A549 (cell line): ENCODE data around the gene ACTR1B. TPM values are rescaled to one million over a fixed set of nuclear protein-coding genes. Genes with fewer than 3 reads are reported as not detected.

Experiments
- ATAC-seq, 2 experiments: fragments of 200-7000 bp in 1 of 2; fragments of >200 bp in 1 of 2; cut with Nextera tagmentation in 1 of 2; cut with Tn5 transposase in 1 of 2; 3 replicates each; pipeline versions ENCODE4 v1.8.0 to v1.9.1; 2018 to 2020; ENCODE audit warnings: mild to moderate bottlenecking in 1 of 2, moderate library complexity in 1 of 2
- CTCF ChIA-PET: fragments of 300-600 bp; sonication (Branson Sonifier 250); formaldehyde crosslinking; extraction: SDS; loops from one replicate; lab custom pipeline; 2021; ENCODE audit warnings: antibody characterized with exemption, inconsistent platforms; lab: Yijun Ruan, JAX
- POLR2A ChIA-PET: fragments of 350-600 bp; formaldehyde crosslinking; extraction: SDS; loops from one replicate; lab custom pipeline; 2021; ENCODE audit warnings: antibody characterized with exemption, inconsistent platforms; lab: Yijun Ruan, JAX
- DNase-seq, 2 experiments: peaks; one replicate each; pipeline versions ENCODE4 v3.0.0 to v3.0.0-alpha.2; 2011 to 2016; ENCODE audit warnings: low read depth in 1 of 2, low spot score in 1 of 2
- FAIRE-seq: peaks from 2 replicates; lab custom pipeline; 2011; peaks lifted over from hg19 to GRCh38; lab: Jason Lieb, UNC
- H3K27ac ChIP-seq, 2 experiments: fragments of >200 bp; sonication (Bioruptor Twin); formaldehyde crosslinking; 3 replicates each; pipeline ENCODE4 v1.5.1; 2016 to 2017
- H3K4me1 ChIP-seq: fragments of >200 bp; sonication (Bioruptor Twin); formaldehyde crosslinking; 3 replicates; pipeline ENCODE4 v1.6.1; 2016
- H3K4me2 ChIP-seq: fragments of >200 bp; sonication (Bioruptor Twin); formaldehyde crosslinking; 3 replicates; pipeline ENCODE4 v1.6.1; 2016
- H3K4me3 ChIP-seq: fragments of >200 bp; sonication (Bioruptor Twin); formaldehyde crosslinking; 3 replicates; pipeline ENCODE4 v1.5.1; 2016
- H3K9me3 ChIP-seq: fragments of >200 bp; sonication (Bioruptor Twin); formaldehyde crosslinking; 3 replicates; pipeline ENCODE4 v1.6.1; 2016
- CBX8 ChIP-seq: fragments of 200-600 bp; sonication (generic); IDR thresholded peaks from 2 replicates; pipeline ENCODE4 v1.6.1; 2016
- CEBPB ChIP-seq, 2 experiments: fragments of >200 bp in 1 of 2; sonication (Bioruptor Twin) in 1 of 2; formaldehyde crosslinking in 1 of 2; IDR thresholded peaks; 2 replicates each; pipeline ENCODE4 v1.6.1; 2012 to 2016
- HOXA7 ChIP-seq: fragments of 250-450 bp; sonication (Bioruptor Pico); IDR thresholded peaks from 2 replicates; pipeline ENCODE4 v1.5.0; 2020; ENCODE audit warnings: mild to moderate bottlenecking, moderate library complexity
- JUN ChIP-seq, 2 experiments: fragments of >200 bp; sonication (Bioruptor Twin); formaldehyde crosslinking; IDR thresholded peaks; 2 replicates in 1 of 2; 3 replicates in 1 of 2; pipeline ENCODE4 v1.6.1; 2016 to 2017
- NFE2L2 ChIP-seq: fragments of 150-350 bp; conservative IDR thresholded peaks from 2 replicates; pipeline ENCODE4 v1.6.1; 2014; ENCODE audit warnings: low read length
- PHF8 ChIP-seq: fragments of 200-600 bp; sonication (generic); IDR thresholded peaks from 2 replicates; pipeline ENCODE4 v1.6.1; 2016; ENCODE audit warnings: low read depth, mild to moderate bottlenecking, antibody characterized with exemption, moderate library complexity, borderline replicate concordance
- POLR2AphosphoS2 ChIP-seq: conservative IDR thresholded peaks from 2 replicates; pipeline ENCODE4 v1.6.1; 2012; ENCODE audit warnings: low read length, improper control_type of control experiment, inconsistent platforms
- RCOR1 ChIP-seq: fragments of 150-350 bp; IDR thresholded peaks from 2 replicates; pipeline ENCODE4 v1.6.1; 2014; ENCODE audit warnings: antibody characterized with exemption, low read length, low read depth
- RNF2 ChIP-seq: fragments of 200-600 bp; sonication (generic); IDR thresholded peaks from 2 replicates; pipeline ENCODE4 v1.6.1; 2016; ENCODE audit warnings: low read depth, mild to moderate bottlenecking, antibody characterized with exemption, moderate library complexity, borderline replicate concordance
- SMC3 ChIP-seq: fragments of >200 bp; sonication (Bioruptor Twin); formaldehyde crosslinking; IDR thresholded peaks from 3 replicates; pipeline ENCODE4 v1.6.1; 2018; ENCODE audit warnings: inconsistent platforms
- ZC3H11A ChIP-seq: fragments of 450-650 bp; IDR thresholded peaks from 2 replicates; pipeline ENCODE4 v1.6.1; 2014; ENCODE audit warnings: antibody characterized with exemption, mild to moderate bottlenecking
- WGBS: methylation state at CpG from one replicate; pipeline ENCODE4 v1.1.6; 2017; ENCODE audit errors: missing lambda C conversion rate; 5-methylcytosine and 5-hydroxymethylcytosine counted together
- polyA plus RNA-seq, 4 experiments: library from polyadenylated mRNA; depleted of rRNA in 3 of 4; stranded (reverse); fragments of >200 nt; fragmentation: RNase III in 1 of 4; extraction: RNeasy Plus Mini Kit Qiagen cat#74134 plus additional on column Dnase treatment in 1 of 4; gene quantifications; 2 replicates in 3 of 4; 3 replicates in 1 of 4; pipeline ENCODE4 v1.2.3, GENCODE V29; 2011 to 2017
- TF ChIP-seq, protein P1 (sequence below): fragments of 200-600 bp; sonication (generic); IDR thresholded peaks from 2 replicates; pipeline ENCODE4 v1.6.1; 2016; ENCODE audit warnings: antibody characterized with exemption, mild to moderate bottlenecking, moderate library complexity
- TF ChIP-seq, protein P2 (sequence below): fragments of >200 bp; sonication (Bioruptor Twin); formaldehyde crosslinking; IDR thresholded peaks from 2 replicates; pipeline ENCODE4 v1.6.1; 2016
- TF ChIP-seq, protein P3 (sequence below): fragments of 250-450 bp; sonication (Bioruptor Pico); IDR thresholded peaks from 2 replicates; pipeline ENCODE4 v1.5.0; 2021; ENCODE audit warnings: mild to moderate bottlenecking, moderate library complexity, borderline replicate concordance
- TF ChIP-seq, protein P4 (sequence below): fragments of >200 bp; sonication (Bioruptor Twin); formaldehyde crosslinking; IDR thresholded peaks from 3 replicates; pipeline ENCODE4 v1.5.1; 2016
- TF ChIP-seq, protein P5 (sequence below): fragments of 450-650 bp; IDR thresholded peaks from 2 replicates; pipeline ENCODE4 v1.6.1; 2014; ENCODE audit warnings: antibody characterized with exemption

Gene ACTR1B
- polyA plus RNA-seq, 2 of the 4 experiments (the other 2 are of a cell fraction): 24.7 to 37.6 TPM

DNA sequence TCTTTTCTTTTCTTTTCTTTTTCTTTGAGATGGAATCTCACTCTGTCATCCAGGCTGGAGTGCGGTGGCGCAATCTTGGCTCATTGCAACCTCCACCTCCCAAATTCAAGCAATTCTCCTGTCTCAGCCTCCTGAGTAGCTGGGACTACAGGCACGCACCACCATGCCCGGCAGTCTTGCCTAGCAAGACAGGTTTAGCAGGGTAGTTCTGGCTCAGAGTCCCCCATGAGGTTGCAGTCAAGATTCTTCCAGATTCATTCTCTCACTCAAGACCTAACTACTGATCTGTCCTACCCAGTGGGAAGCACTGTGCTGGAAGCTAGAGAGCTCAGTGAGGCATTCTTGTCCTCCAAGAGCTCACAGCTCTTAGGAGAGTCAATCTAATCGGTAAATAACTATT lies 31.9 kb upstream of the ACTR1B start:
- POLR2A ChIA-PET: no interaction called here
- no peak for ATAC-seq
- 62% methylated on average over 5 of the region's 5 CpGs for WGBS

DNA sequence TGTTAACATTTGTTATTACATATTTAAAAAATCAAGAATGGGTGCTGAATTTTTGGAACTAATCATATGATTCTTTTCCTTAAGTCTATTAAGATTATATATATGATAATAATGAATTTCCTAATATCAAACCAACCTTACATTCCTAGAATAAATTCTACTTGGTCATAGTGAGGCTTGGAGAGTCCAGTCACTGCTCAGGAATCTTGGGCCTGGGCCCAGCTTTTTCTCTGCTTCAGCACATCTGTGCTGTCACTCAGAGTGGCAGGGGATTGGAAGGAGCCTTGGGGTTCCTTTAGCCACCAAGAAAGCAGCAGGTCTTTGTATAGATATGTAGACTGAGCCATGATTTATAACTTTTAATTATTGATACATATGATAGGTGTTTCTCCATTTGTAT lies 29.6 kb upstream of the ACTR1B start:
- TF ChIP-seq SMC3: no peak
- TF ChIP-seq, protein P1, sequence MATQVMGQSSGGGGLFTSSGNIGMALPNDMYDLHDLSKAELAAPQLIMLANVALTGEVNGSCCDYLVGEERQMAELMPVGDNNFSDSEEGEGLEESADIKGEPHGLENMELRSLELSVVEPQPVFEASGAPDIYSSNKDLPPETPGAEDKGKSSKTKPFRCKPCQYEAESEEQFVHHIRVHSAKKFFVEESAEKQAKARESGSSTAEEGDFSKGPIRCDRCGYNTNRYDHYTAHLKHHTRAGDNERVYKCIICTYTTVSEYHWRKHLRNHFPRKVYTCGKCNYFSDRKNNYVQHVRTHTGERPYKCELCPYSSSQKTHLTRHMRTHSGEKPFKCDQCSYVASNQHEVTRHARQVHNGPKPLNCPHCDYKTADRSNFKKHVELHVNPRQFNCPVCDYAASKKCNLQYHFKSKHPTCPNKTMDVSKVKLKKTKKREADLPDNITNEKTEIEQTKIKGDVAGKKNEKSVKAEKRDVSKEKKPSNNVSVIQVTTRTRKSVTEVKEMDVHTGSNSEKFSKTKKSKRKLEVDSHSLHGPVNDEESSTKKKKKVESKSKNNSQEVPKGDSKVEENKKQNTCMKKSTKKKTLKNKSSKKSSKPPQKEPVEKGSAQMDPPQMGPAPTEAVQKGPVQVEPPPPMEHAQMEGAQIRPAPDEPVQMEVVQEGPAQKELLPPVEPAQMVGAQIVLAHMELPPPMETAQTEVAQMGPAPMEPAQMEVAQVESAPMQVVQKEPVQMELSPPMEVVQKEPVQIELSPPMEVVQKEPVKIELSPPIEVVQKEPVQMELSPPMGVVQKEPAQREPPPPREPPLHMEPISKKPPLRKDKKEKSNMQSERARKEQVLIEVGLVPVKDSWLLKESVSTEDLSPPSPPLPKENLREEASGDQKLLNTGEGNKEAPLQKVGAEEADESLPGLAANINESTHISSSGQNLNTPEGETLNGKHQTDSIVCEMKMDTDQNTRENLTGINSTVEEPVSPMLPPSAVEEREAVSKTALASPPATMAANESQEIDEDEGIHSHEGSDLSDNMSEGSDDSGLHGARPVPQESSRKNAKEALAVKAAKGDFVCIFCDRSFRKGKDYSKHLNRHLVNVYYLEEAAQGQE: no peak
- no peak for TF ChIP-seq PHF8
- TF ChIP-seq, protein P2, sequence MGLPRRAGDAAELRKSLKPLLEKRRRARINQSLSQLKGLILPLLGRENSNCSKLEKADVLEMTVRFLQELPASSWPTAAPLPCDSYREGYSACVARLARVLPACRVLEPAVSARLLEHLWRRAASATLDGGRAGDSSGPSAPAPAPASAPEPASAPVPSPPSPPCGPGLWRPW: no peak
- H3K9me3 ChIP-seq: peaks cover 9% of the 10 kb centered on the region; the same call in 1 of the 3 replicates
- FAIRE-seq: no peak
- H3K4me1 ChIP-seq: no peaks in the 10 kb centered on the region
- ChIA-PET POLR2A (no interaction called here), CTCF (interaction anchor here (0.6 kb wide), 1 partner anchor 103 kb away, joined by 3 read pairs; no protein-coding TSS in a partner anchor)
- ATAC-seq: no peak
- no peak overlapping the region for H3K27ac ChIP-seq
- DNase-seq: no peak
- no peak overlapping the region for H3K4me2 ChIP-seq
- H3K4me3 ChIP-seq: no peak overlapping the region

More for the DNA sequence above, 31.9 kb upstream of the ACTR1B start:
- peaks cover 9% of the 10 kb centered on the region; the same call in 1 of the 3 replicates for H3K9me3 ChIP-seq
- no peaks in the 10 kb centered on the region for H3K4me1 ChIP-seq
- DNase-seq: no peak
- FAIRE-seq: no peak
- no peak overlapping the region for H3K27ac ChIP-seq
- no peak for TF ChIP-seq HOXA7
- TF ChIP-seq, protein P3, sequence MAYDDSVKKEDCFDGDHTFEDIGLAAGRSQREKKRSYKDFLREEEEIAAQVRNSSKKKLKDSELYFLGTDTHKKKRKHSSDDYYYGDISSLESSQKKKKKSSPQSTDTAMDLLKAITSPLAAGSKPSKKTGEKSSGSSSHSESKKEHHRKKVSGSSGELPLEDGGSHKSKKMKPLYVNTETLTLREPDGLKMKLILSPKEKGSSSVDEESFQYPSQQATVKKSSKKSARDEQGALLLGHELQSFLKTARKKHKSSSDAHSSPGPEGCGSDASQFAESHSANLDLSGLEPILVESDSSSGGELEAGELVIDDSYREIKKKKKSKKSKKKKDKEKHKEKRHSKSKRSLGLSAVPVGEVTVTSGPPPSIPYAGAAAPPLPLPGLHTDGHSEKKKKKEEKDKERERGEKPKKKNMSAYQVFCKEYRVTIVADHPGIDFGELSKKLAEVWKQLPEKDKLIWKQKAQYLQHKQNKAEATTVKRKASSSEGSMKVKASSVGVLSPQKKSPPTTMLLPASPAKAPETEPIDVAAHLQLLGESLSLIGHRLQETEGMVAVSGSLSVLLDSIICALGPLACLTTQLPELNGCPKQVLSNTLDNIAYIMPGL: no peak
- TF ChIP-seq ZC3H11A: no peak
- no peak for TF ChIP-seq CBX8
- TF ChIP-seq, protein P4, sequence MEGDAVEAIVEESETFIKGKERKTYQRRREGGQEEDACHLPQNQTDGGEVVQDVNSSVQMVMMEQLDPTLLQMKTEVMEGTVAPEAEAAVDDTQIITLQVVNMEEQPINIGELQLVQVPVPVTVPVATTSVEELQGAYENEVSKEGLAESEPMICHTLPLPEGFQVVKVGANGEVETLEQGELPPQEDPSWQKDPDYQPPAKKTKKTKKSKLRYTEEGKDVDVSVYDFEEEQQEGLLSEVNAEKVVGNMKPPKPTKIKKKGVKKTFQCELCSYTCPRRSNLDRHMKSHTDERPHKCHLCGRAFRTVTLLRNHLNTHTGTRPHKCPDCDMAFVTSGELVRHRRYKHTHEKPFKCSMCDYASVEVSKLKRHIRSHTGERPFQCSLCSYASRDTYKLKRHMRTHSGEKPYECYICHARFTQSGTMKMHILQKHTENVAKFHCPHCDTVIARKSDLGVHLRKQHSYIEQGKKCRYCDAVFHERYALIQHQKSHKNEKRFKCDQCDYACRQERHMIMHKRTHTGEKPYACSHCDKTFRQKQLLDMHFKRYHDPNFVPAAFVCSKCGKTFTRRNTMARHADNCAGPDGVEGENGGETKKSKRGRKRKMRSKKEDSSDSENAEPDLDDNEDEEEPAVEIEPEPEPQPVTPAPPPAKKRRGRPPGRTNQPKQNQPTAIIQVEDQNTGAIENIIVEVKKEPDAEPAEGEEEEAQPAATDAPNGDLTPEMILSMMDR: no peak
- no peak for TF ChIP-seq POLR2AphosphoS2
- no peak for TF ChIP-seq RCOR1
- no peak for TF ChIP-seq RNF2
- TF ChIP-seq JUN (IDR thresholded peaks at IDR 0.05): no peak
- TF ChIP-seq, protein P5, sequence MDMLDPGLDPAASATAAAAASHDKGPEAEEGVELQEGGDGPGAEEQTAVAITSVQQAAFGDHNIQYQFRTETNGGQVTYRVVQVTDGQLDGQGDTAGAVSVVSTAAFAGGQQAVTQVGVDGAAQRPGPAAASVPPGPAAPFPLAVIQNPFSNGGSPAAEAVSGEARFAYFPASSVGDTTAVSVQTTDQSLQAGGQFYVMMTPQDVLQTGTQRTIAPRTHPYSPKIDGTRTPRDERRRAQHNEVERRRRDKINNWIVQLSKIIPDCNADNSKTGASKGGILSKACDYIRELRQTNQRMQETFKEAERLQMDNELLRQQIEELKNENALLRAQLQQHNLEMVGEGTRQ: no peak
- TF ChIP-seq CEBPB (IDR thresholded peaks at IDR 0.05): no peak
- no peak for TF ChIP-seq NFE2L2
- H3K4me2 ChIP-seq: no peak overlapping the region
- CTCF ChIA-PET: interaction anchor here (1.4 to 8.6 kb wide), 9 partner anchors 9 to 1631 kb away, joined by 3 to 133 read pairs (median 13); partner anchors contain the start of genes ACTR1B and COX5B
- no peak overlapping the region for H3K4me3 ChIP-seq
